Activated CD4-positive, alpha-beta T cell treated with anti-CD3 and anti-CD28 coated beads, Interleukin-2, amount 50 U/mL, for 16 hours (primary cell): ENCODE measurements around the gene SRSF3.
"Not testable (repeated sequence)": the region's sequence is repeated elsewhere in the genome, so short reads cannot be mapped to it uniquely, and the experiment has no call there.

ENCODE experiments used
- DNase-seq: peaks from one replicate; pipeline ENCODE4 v3.0.0-alpha.2; 2020

SRSF3 gene

DNA sequence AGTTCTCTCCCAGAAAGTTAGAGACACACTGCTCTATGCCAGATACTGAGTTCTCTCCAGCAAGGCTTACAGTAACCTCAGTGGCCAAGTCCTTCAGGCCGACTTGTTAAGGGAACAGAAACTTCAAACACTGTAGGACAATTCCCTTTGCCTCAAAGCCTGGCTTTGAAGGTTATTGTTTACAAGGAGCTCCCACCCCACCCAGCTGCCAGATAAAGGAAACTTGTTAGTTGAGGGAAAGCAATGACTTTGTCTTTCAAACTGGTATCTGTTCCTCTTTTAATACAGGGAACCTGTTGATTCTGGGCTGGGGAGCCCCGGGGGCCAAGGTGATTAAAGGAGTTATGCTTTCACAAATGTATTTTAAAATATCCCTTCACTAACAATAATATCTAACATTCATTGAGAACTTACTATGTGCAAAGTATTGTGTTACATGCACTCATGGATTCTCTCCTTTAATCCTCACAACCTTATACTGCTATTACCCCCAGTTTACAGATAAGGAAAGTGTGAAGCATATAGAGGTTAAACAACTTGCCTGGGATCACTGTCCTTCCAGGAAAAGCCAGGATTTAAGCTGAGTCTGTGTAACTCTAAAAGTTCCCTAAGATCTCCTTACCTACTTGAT lies 56.8 kb downstream of the SRSF3 start:
- no peak for DNase-seq

GRCh38 chr6:36651659-36652379 lies 57.7 kb downstream of the SRSF3 start:
- DNase-seq, result no peak

DNA sequence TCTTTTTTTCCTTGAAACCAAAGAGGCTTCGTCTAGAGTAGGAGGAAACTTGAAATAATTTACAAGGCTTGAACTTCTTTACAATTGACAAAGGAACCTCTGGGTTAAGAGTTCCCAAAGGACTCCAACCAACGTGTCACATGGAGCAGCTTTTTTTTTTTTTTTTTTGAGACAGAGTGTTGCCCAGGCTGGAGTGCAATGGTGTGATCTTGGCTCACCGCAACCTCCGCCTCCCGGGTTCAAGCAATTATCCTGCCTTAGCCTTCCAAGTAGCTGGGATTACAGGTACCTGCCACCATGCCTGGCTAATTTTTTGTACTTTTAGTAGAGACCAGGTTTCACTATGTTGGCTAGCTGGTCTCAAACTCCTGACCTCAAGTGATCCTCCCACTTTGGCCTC lies 60.3 kb downstream of the SRSF3 start:
- not testable (repeated sequence) for DNase-seq
